Measurements from ENCODE around the gene CHIT1.

Gene CHIT1

GRCh38 chr1:203217668-203218067, 11.8 kb downstream of the CHIT1 start:
- no peak for DNase-seq (ENCODE audit: low spot score)
- ChIA-PET POLR2A (ENCODE audit: low non-redundant PET) (no interaction called here), CTCF (interaction anchor here (0.5 to 8.4 kb wide), 10 partner anchors 10 to 181 kb away, joined by 3 to 197 read pairs (median 16); no protein-coding TSS in a partner anchor)
- TF ChIP-seq CTCF (conservative IDR thresholded peaks at IDR 0.05; ENCODE audit: low read depth): no peak
- H3K27ac ChIP-seq: no peak overlapping the region

- no peak for TF ChIP-seq CTCF (conservative IDR thresholded peaks at IDR 0.05; ENCODE audit: low read depth)
- CTCF ChIA-PET: interaction anchor here (0.9 to 8.4 kb wide), 18 partner anchors 8 to 190 kb away, joined by 3 to 197 read pairs (median 13); no protein-coding TSS in a partner anchor
- POLR2A ChIA-PET (ENCODE audit: low non-redundant PET): no interaction called here
- no peak for DNase-seq (ENCODE audit: low spot score)
- H3K27ac ChIP-seq: no peak overlapping the region
Observed at GRCh38 chr1:203217139-203217655, 12.3 kb downstream of the CHIT1 start.

GRCh38 chr1:203216274-203217138, 13.0 kb downstream of the CHIT1 start:
- CTCF ChIA-PET: interaction anchor here (0.5 to 8.4 kb wide), 53 partner anchors 8 to 1321 kb away, joined by 3 to 197 read pairs (median 5); partner anchors contain the start of genes ADORA1 and MYBPH
- DNase-seq (ENCODE audit: low spot score): peak; percentile 77
- TF ChIP-seq CTCF (conservative IDR thresholded peaks at IDR 0.05; ENCODE audit: low read depth): peak; percentile 72
- H3K27ac ChIP-seq: no peak overlapping the region
- POLR2A ChIA-PET (ENCODE audit: low non-redundant PET): no interaction called here

- no peak for DNase-seq (ENCODE audit: low spot score)
- POLR2A ChIA-PET (ENCODE audit: low non-redundant PET): no interaction called here
- H3K27ac ChIP-seq: no peak overlapping the region
- TF ChIP-seq CTCF (conservative IDR thresholded peaks at IDR 0.05; ENCODE audit: low read depth): no peak
- CTCF ChIA-PET: interaction anchor here (0.5 to 8.4 kb wide), 31 partner anchors 9 to 1320 kb away, joined by 3 to 197 read pairs (median 8); partner anchors contain the start of genes ADORA1 and MYBPH
Observed at GRCh38 chr1:203215573-203215972, 13.9 kb downstream of the CHIT1 start.

- H3K27ac ChIP-seq: no peak overlapping the region
- no peak for DNase-seq (ENCODE audit: low spot score)
- POLR2A ChIA-PET (ENCODE audit: low non-redundant PET): no interaction called here
- TF ChIP-seq CTCF (conservative IDR thresholded peaks at IDR 0.05; ENCODE audit: low read depth): no peak
- CTCF ChIA-PET: interaction anchor here (0.6 to 8.4 kb wide), 12 partner anchors 8 to 180 kb away, joined by 3 to 197 read pairs (median 20); no protein-coding TSS in a partner anchor
Observed at GRCh38 chr1:203214871-203215270, 14.6 kb downstream of the CHIT1 start.

GRCh38 chr1:203213126-203213525, 16.3 kb downstream of the CHIT1 start:
- no peak overlapping the region for H3K27ac ChIP-seq
- no peak for TF ChIP-seq CTCF (conservative IDR thresholded peaks at IDR 0.05; ENCODE audit: low read depth)
- CTCF ChIA-PET: interaction anchor here (0.5 to 1.5 kb wide), 6 partner anchors 49 to 1367 kb away, joined by 3 to 5 read pairs (median 4); partner anchors contain the start of gene LGR6
- no peak for DNase-seq (ENCODE audit: low spot score)
- POLR2A ChIA-PET (ENCODE audit: low non-redundant PET): no interaction called here

Data from RWPE1 (cell line).